ENCODE results near the gene IL10RB. TPM values are rescaled to one million over a fixed set of nuclear protein-coding genes. Genes with fewer than 3 reads are reported as not detected.

The IL10RB gene
- total RNA-seq, 2 experiments from 2014 or later, result 25.3 to 25.9 TPM

DNA sequence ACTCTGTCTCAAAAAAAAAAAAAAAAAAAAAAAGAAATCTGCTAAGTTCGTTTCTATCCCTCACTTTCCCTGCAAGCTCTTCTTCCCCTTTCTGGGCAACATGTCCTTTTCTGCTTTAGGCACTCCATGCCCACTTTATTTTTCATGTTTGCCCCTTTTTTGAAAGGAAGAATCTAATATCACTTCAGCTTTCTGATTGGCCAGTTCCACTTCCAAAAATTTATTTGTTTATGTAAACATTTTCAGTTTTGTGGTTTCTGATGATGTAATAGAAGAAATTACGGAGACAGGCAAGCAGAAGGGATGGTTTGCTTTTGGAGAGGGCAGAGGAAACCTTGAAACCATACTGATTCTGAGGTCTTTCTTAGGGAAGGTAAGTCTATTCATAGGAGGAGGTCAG lies 73.8 kb downstream of the IL10RB start:
- no peak for DNase-seq
- Mint-ChIP-seq H3K27ac (peak overlapping the region; percentile 17), H3K9me3 (no peaks in the 10 kb centered on the region), H3K27me3 (no peaks in the 10 kb centered on the region), H3K36me3 (peaks cover 17% of the 10 kb centered on the region), H3K4me1 (peaks cover 9% of the 10 kb centered on the region), H3K4me3 (no peak overlapping the region)

DNA sequence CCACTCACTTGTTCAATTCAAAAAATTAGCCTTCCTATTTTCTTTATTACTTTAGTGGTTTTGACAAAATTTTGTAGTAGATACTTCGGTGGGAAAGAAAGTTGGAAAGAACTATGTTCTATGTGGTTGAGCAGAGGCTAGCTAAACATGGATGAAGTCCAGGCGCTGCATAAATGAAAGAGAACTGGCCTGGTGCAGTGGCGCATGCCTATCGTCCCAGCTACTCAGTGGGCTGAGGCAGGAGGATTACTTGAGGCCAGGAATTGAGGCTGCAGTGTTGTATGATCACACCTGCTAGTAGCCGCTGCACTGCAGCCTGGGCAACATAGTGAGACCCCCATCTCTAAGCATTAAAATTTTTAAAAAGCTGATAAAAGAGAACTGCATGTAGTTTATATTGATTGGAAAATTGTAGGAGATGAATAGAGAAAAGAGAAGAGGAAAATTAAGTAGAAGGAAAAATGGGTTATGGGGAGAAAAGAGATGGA lies 79.6 kb downstream of the IL10RB start:
- Mint-ChIP-seq H3K9me3 (no peaks in the 10 kb centered on the region), H3K4me3 (no peak overlapping the region), H3K4me1 (peaks cover 9% of the 10 kb centered on the region), H3K27me3 (no peaks in the 10 kb centered on the region), H3K27ac (no peak overlapping the region), H3K36me3 (peaks cover 16% of the 10 kb centered on the region)
- no peak for DNase-seq

Other genes starting within 250 kb of the IL10RB start
- gene OLIG2, start 240.4 kb upstream of the IL10RB start, total RNA-seq, result not detected
- gene OLIG1, start 196.2 kb upstream of the IL10RB start, total RNA-seq, result under 1 TPM in 1 of 2 experiments, not detected in 1; 0.21 TPM
- gene IFNAR2, start 36.4 kb upstream of the IL10RB start, total RNA-seq, result 10 to 100 TPM; 36.9 to 43.7 TPM
- 10 to 100 TPM; 32.3 to 34.7 TPM for gene IFNAR1, start 58.6 kb downstream of the IL10RB start, total RNA-seq
- 1 to 10 TPM; 5.6 to 5.7 TPM for gene IFNGR2, start 137.0 kb downstream of the IL10RB start, total RNA-seq
- 10 to 100 TPM; 14.6 to 15.7 TPM for gene TMEM50B, start 213.6 kb downstream of the IL10RB start, total RNA-seq
- gene DNAJC28, start 225.3 kb downstream of the IL10RB start, total RNA-seq, result under 1 TPM; 0.23 to 0.58 TPM

Data from activated naive CD8-positive, alpha-beta T cell treated with anti-CD3 and anti-CD28 coated beads for 36 hours (primary cell).